ENCODE results near the gene KIF1B.

- no peak for TF ChIP-seq POLR2AphosphoS5 (IDR thresholded peaks at IDR 0.05; ENCODE audit: low read depth)
- no peak for TF ChIP-seq CTCF (conservative IDR thresholded peaks at IDR 0.05; ENCODE audit: low read depth in 2 of 2)
- no peak for TF ChIP-seq REST (IDR thresholded peaks at IDR 0.05; ENCODE audit: unreplicated experiment)
- TF ChIP-seq EZH2 (IDR thresholded peaks at IDR 0.05; ENCODE audit: low read depth, unreplicated experiment), result no peak
- TF ChIP-seq ZNF331 (CRISPR knock-in tag; IDR thresholded peaks at IDR 0.05; ENCODE audit: low read depth), result no peak
- TF ChIP-seq ETS1 (IDR thresholded peaks at IDR 0.05), result no peak
- TF ChIP-seq EZH2phosphoT487 (IDR thresholded peaks at IDR 0.05; ENCODE audit: unreplicated experiment), result no peak
Observed at GRCh38 chr1:10389271-10389973, 179.1 kb downstream of the KIF1B start.
